HG03575 (cell line): ENCODE measurements around the gene NADK2.

Source experiments
- ATAC-seq: cut with Tn5 transposase; IDR thresholded peaks from one replicate; pipeline ENCODE4 v1.9.1; 2021; ENCODE audit not compliant: unreplicated experiment, insufficient number of reproducible peaks, low FRiP score; ENCODE audit errors: extremely low read depth

Gene NADK2

DNA sequence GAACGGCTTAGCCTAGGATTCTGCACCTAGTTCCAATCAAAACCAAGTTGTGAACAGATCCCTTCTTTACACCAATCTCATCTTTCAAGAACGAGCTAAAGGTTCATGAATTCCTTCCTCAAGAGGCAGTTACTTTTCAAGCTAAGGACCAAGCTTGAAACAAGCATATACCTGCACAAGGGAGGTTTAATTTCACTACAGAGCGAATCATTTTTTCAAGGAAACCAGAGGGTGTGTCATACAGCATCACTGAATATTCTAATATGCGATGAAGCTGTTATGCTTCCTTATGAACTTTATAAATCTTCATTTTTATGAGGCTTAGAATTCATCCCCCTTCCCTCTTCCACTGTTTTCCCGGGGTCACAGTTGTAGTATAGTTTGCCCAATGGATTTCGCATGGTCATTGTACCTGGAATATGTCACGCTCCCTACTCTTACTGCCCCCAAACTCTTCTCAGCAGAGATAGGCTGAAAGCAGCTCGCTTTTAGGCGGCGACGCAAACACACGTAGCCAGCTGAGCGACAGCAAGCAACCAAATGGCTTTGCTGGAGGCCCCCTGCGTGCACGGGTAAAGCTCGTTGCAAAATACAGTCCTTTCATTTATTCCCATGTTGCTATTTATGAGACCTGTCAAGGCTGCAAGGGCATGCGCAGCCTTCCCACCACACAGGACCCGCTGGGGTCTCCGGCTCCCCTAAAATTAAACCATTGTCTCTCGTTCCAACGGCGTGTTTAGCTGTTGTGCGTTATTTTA is 90.9 kb downstream of the NADK2 start:
- ATAC-seq, result peak; percentile 28

DNA sequence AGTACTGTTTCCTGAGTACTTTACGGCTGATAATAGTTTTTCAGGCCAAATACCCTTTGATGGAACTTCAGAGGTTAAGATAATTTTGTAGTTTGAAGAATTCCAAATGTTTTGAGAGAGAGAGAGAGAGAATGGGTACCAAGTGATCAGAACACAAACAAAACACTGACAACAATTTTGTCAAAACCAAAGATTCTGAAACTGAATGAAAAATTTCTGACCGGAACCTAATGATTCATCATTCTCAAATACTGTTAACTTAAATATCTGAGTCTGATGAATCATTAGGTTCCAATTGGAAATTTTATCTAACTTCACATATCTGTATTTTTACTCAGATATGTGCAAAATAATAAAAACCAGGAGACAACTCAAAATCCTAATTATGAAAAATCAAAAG is 94.0 kb downstream of the NADK2 start:
- no peak for ATAC-seq

DNA sequence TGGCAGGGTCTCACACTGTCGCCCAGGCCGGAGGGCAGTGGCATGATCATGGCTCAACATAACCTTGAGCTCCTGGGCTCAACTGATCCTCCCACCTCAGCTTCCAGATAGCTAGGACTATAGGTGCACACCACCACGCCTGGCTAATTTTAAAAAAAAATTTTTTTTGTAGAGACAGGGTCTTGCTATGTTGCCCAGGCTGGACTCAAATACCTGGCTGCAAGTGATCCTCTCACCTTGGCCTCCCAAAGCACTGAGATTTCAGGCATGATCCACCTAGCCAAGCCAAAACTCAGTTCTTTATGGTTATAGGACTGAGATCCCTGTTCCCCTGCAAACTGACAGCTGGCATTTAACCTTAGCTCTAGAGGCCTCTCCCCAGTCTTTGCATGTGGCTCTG is 95.3 kb downstream of the NADK2 start:
- ATAC-seq, result no peak

DNA sequence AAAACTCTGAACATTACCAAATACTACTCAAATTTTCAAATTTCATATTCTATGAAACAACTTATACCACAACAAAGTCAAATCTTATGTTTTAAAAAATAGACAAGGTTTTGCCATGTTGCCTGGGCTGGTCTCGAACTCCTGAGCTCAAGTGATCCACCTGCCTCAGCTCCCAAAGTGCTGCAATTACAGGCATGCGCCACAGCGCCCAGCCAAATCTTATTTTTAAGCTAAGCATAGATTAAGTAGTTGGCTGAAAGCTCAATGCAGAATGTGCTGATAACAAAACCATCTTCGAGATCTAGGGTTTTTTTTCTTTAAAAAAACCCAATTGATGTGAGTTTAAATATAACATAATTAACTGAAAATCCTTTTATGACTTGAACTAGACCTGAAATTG is 96.4 kb downstream of the NADK2 start:
- ATAC-seq, result no peak
